KMS-11 (cell line): Measurements from ENCODE around the gene PLAAT3.

ENCODE experiments used
- H2AFZ ChIP-seq: fragments of 200-600 bp; sonication (generic); 2 replicates; pipeline ENCODE4 v1.6.1; 2016; ENCODE audit warnings: antibody characterized with exemption, mixed run types, low read depth
- H3K27ac ChIP-seq: fragments of 200-600 bp; sonication (generic); 2 replicates; pipeline ENCODE4 v1.6.1; 2016; ENCODE audit warnings: mild to moderate bottlenecking, mixed run types
- H3K27me3 ChIP-seq: fragments of 200-600 bp; sonication (generic); 2 replicates; pipeline ENCODE4 v1.6.1; 2017; ENCODE audit warnings: mild to moderate bottlenecking, low read depth, mixed run types, moderate library complexity; ENCODE audit not compliant: insufficient read depth
- H3K36me3 ChIP-seq: fragments of 200-600 bp; sonication (generic); 2 replicates; pipeline ENCODE4 v1.6.1; 2017; ENCODE audit warnings: mild to moderate bottlenecking, mixed run types; ENCODE audit not compliant: insufficient read depth
- H3K4me1 ChIP-seq: fragments of 200-600 bp; sonication (generic); 2 replicates; pipeline ENCODE4 v1.6.1; 2016; ENCODE audit warnings: mild to moderate bottlenecking, low read depth, mixed run types; ENCODE audit not compliant: poor library complexity, severe bottlenecking
- H3K4me2 ChIP-seq: fragments of 200-600 bp; sonication (generic); 2 replicates; pipeline ENCODE4 v1.7.0; 2016; ENCODE audit warnings: mild to moderate bottlenecking, mixed run types
- H3K4me3 ChIP-seq: fragments of 200-600 bp; sonication (generic); IDR thresholded peaks from 2 replicates; pipeline ENCODE4 v1.6.1; 2017; ENCODE audit warnings: low read depth, low read length, mixed read lengths; ENCODE audit not compliant: insufficient read depth
- H3K79me2 ChIP-seq: fragments of 200-600 bp; sonication (generic); 2 replicates; pipeline ENCODE4 v1.6.1; 2016; ENCODE audit warnings: low read depth, mixed run types; ENCODE audit not compliant: insufficient read depth
- H3K9ac ChIP-seq: fragments of 200-600 bp; sonication (generic); 2 replicates; pipeline ENCODE4 v1.6.1; 2016; ENCODE audit warnings: mild to moderate bottlenecking, mixed run types
- H4K20me1 ChIP-seq: fragments of 200-600 bp; sonication (generic); 2 replicates; pipeline ENCODE4 v1.6.1; 2016; ENCODE audit warnings: mild to moderate bottlenecking, mixed run types; ENCODE audit not compliant: insufficient read depth
- TF ChIP-seq, protein P1 (sequence below): fragments of 200-600 bp; sonication (generic); conservative IDR thresholded peaks from 2 replicates; pipeline ENCODE4 v1.6.1; 2017; ENCODE audit warnings: low read depth, mild to moderate bottlenecking, antibody characterized with exemption, low read length, moderate library complexity, mixed read lengths

PLAAT3 gene

GRCh38 chr11:63567044-63567840 is 47.0 kb downstream of the PLAAT3 start:
- H3K36me3 ChIP-seq = no peaks in the 10 kb centered on the region
- H3K27me3 ChIP-seq = no peaks in the 10 kb centered on the region
- peak overlapping the region; percentile 31 for H2AFZ ChIP-seq
- peak overlapping the region; percentile 56 for H3K4me2 ChIP-seq
- H3K4me3 ChIP-seq = no peak overlapping the region
- peak overlapping the region; percentile 74 for H3K9ac ChIP-seq
- H3K79me2 ChIP-seq = no peaks in the 10 kb centered on the region
- peaks cover 58% of the 10 kb centered on the region for H3K4me1 ChIP-seq
- peak overlapping the region; percentile 90 for H3K27ac ChIP-seq
- TF ChIP-seq, protein P1, sequence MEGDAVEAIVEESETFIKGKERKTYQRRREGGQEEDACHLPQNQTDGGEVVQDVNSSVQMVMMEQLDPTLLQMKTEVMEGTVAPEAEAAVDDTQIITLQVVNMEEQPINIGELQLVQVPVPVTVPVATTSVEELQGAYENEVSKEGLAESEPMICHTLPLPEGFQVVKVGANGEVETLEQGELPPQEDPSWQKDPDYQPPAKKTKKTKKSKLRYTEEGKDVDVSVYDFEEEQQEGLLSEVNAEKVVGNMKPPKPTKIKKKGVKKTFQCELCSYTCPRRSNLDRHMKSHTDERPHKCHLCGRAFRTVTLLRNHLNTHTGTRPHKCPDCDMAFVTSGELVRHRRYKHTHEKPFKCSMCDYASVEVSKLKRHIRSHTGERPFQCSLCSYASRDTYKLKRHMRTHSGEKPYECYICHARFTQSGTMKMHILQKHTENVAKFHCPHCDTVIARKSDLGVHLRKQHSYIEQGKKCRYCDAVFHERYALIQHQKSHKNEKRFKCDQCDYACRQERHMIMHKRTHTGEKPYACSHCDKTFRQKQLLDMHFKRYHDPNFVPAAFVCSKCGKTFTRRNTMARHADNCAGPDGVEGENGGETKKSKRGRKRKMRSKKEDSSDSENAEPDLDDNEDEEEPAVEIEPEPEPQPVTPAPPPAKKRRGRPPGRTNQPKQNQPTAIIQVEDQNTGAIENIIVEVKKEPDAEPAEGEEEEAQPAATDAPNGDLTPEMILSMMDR = no peak
- no peaks in the 10 kb centered on the region for H4K20me1 ChIP-seq

GRCh38 chr11:63564784-63565350 is 49.4 kb downstream of the PLAAT3 start:
- Histone ChIP-seq H3K27me3 (no peaks in the 10 kb centered on the region), H3K9ac (peak overlapping the region; percentile 52), H3K27ac (peak overlapping the region; percentile 88), H4K20me1 (no peaks in the 10 kb centered on the region), H3K36me3 (no peaks in the 10 kb centered on the region), H3K4me3 (no peak overlapping the region), H3K79me2 (no peaks in the 10 kb centered on the region), H3K4me2 (peak overlapping the region; percentile 99), H3K4me1 (peaks cover 75% of the 10 kb centered on the region), H2AFZ (peak overlapping the region; percentile 46; the same call in 1 of the 2 replicates)
- TF ChIP-seq, protein P1 = no peak

GRCh38 chr11:63564056-63564774 is 50.0 kb downstream of the PLAAT3 start:
- TF ChIP-seq, protein P1 = no peak
- H3K79me2 ChIP-seq = no peaks in the 10 kb centered on the region
- H3K4me2 ChIP-seq = peak overlapping the region; percentile 99
- H3K27ac ChIP-seq = peak overlapping the region; percentile 88
- peak overlapping the region; percentile 52 for H3K9ac ChIP-seq
- peak overlapping the region; percentile 46; the same call in 1 of the 2 replicates for H2AFZ ChIP-seq
- H4K20me1 ChIP-seq = no peaks in the 10 kb centered on the region
- peaks cover 75% of the 10 kb centered on the region for H3K4me1 ChIP-seq
- no peak overlapping the region for H3K4me3 ChIP-seq
- no peaks in the 10 kb centered on the region for H3K36me3 ChIP-seq
- H3K27me3 ChIP-seq = no peaks in the 10 kb centered on the region

GRCh38 chr11:63563201-63564055 is 50.8 kb downstream of the PLAAT3 start, which contains the start of gene PLAAT2:
PLAAT2 (minus strand) TSS chr11:63563379; CDS start chr11:63563324, 55 bp downstream.
- no peaks in the 10 kb centered on the region for H3K36me3 ChIP-seq
- no peaks in the 10 kb centered on the region for H3K27me3 ChIP-seq
- TF ChIP-seq, protein P1 = no peak

More at GRCh38 chr11:63563201-63564055, 50.8 kb downstream of the PLAAT3 start, which contains the start of gene PLAAT2:
- Histone ChIP-seq H2AFZ (peak within 1 kb of the TSS; percentile 39; the same call in 1 of the 2 replicates), H3K9ac (peak within 1 kb of the TSS; percentile 51; the same call in 1 of the 2 replicates), H3K4me3 (no peak within 1 kb of the TSS), H3K4me1 (peaks cover 75% of the 10 kb centered on the region), H3K4me2 (peak within 1 kb of the TSS; percentile 76), H4K20me1 (no peaks in the 10 kb centered on the region), H3K27ac (peak within 1 kb of the TSS; percentile 88), H3K79me2 (no peaks in the 10 kb centered on the region)
